ENCODE data around the gene JCAD.

DNA sequence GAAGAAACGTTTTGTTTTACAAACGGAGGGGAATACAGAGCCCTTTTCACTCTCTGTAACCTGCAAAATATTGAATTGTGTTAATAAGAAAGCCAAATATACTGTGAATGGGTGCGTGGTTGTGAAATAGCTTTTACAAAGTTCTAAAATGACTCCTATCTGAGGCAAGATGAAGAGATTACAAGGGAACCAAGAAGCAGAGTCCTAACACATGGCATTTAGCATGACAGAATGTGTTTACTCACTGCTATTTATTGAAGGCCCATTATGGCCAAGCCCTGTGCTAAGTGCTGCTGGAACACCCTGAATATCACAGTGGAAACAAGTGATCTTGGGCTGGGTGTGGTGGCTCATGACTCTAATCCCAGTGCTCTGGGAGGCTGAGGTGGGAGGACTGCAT lies 12.9 kb downstream of the JCAD start:
- TF ChIP-seq, protein P1, sequence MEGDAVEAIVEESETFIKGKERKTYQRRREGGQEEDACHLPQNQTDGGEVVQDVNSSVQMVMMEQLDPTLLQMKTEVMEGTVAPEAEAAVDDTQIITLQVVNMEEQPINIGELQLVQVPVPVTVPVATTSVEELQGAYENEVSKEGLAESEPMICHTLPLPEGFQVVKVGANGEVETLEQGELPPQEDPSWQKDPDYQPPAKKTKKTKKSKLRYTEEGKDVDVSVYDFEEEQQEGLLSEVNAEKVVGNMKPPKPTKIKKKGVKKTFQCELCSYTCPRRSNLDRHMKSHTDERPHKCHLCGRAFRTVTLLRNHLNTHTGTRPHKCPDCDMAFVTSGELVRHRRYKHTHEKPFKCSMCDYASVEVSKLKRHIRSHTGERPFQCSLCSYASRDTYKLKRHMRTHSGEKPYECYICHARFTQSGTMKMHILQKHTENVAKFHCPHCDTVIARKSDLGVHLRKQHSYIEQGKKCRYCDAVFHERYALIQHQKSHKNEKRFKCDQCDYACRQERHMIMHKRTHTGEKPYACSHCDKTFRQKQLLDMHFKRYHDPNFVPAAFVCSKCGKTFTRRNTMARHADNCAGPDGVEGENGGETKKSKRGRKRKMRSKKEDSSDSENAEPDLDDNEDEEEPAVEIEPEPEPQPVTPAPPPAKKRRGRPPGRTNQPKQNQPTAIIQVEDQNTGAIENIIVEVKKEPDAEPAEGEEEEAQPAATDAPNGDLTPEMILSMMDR (IDR thresholded peaks at IDR 0.05 in 2 of 3, conservative IDR thresholded peaks at IDR 0.05 in 1 of 3; ENCODE audit: insufficient read depth in 2 of 3, low read depth in 1 of 3, low read length in 3 of 3) = no peak
- TF ChIP-seq EZH2 (IDR thresholded peaks at IDR 0.05; ENCODE audit: borderline replicate concordance, low read depth, low read length) (no peak), ZBTB17 (CRISPR knock-in tag; IDR thresholded peaks at IDR 0.05) (no peak)

Measured in K562 (cell line).